HEK293T (cell line): ENCODE data around the gene IFITM1.
"Not testable (repeated sequence)": the region's sequence is repeated elsewhere in the genome, so short reads cannot be mapped to it uniquely, and the experiment has no call there.

ENCODE experiments used
- CTCF ChIA-PET: fragments of 350-600 bp; formaldehyde crosslinking; extraction: SDS; loops from one replicate; lab custom pipeline; 2021; ENCODE audit warnings: antibody characterized with exemption, inconsistent platforms; lab: Yijun Ruan, JAX
- POLR2A ChIA-PET: fragments of 350-600 bp; formaldehyde crosslinking; extraction: SDS; loops from one replicate; lab custom pipeline; 2020; ENCODE audit warnings: antibody characterized with exemption, inconsistent platforms; lab: Yijun Ruan, JAX
- DNase-seq: peaks from one replicate; pipeline ENCODE4 v3.0.0; 2012; ENCODE audit warnings: mixed read lengths; ENCODE audit errors: extremely low spot score
- ARNT ChIP-seq: fragments of 450-650 bp; IDR thresholded peaks from 2 replicates; pipeline ENCODE4 v1.6.1; 2017; ENCODE audit warnings: mild to moderate bottlenecking
- BHLHE40 ChIP-seq: fragments of 450-650 bp; IDR thresholded peaks from 2 replicates; pipeline ENCODE4 v1.6.1; 2016; ENCODE audit warnings: mild to moderate bottlenecking, moderate library complexity, borderline replicate concordance
- CTBP1 ChIP-seq: fragments of 450-650 bp; IDR thresholded peaks from 2 replicates; pipeline ENCODE4 v1.6.1; 2016; ENCODE audit warnings: borderline replicate concordance
- ELF4 ChIP-seq: fragments of 450-650 bp; IDR thresholded peaks from 2 replicates; pipeline ENCODE4 v1.6.1; 2017; ENCODE audit warnings: antibody characterized with exemption
- FOXA1 ChIP-seq: fragments of 450-650 bp; IDR thresholded peaks from 2 replicates; pipeline ENCODE4 v1.6.1; 2016; ENCODE audit warnings: mild to moderate bottlenecking
- FOXK2 ChIP-seq: fragments of 450-650 bp; IDR thresholded peaks from 2 replicates; pipeline ENCODE4 v1.6.1; 2016; ENCODE audit warnings: mild to moderate bottlenecking
- FOXM1 ChIP-seq: fragments of 450-650 bp; IDR thresholded peaks from 2 replicates; pipeline ENCODE4 v1.6.1; 2017; ENCODE audit warnings: mild to moderate bottlenecking, borderline replicate concordance
- HDGF ChIP-seq: fragments of 450-650 bp; IDR thresholded peaks from 2 replicates; pipeline ENCODE4 v1.6.1; 2017; ENCODE audit warnings: antibody characterized with exemption, borderline replicate concordance
- L3MBTL2 ChIP-seq: fragments of 450-650 bp; conservative IDR thresholded peaks from 2 replicates; pipeline ENCODE4 v1.6.1; 2016; ENCODE audit warnings: mild to moderate bottlenecking
- LEF1 ChIP-seq: fragments of 450-650 bp; IDR thresholded peaks from 2 replicates; pipeline ENCODE4 v1.6.1; 2017; ENCODE audit warnings: mild to moderate bottlenecking, borderline replicate concordance
- NFRKB ChIP-seq: fragments of 450-650 bp; IDR thresholded peaks from 2 replicates; pipeline ENCODE4 v1.6.1; 2016; ENCODE audit warnings: mild to moderate bottlenecking, moderate library complexity
- PKNOX1 ChIP-seq: fragments of 450-650 bp; IDR thresholded peaks from 2 replicates; pipeline ENCODE4 v1.6.1; 2016
- SP1 ChIP-seq: fragments of 450-650 bp; IDR thresholded peaks from 2 replicates; pipeline ENCODE4 v1.6.1; 2017
- SUZ12 ChIP-seq: fragments of 450-650 bp; IDR thresholded peaks from 2 replicates; pipeline ENCODE4 v1.6.1; 2016; ENCODE audit warnings: mild to moderate bottlenecking
- TARDBP ChIP-seq: fragments of 450-650 bp; IDR thresholded peaks from 2 replicates; pipeline ENCODE4 v1.6.1; 2016
- ZNF384 ChIP-seq: fragments of 450-650 bp; IDR thresholded peaks from 2 replicates; pipeline ENCODE4 v1.6.1; 2016

The IFITM1 gene

GRCh38 chr11:283405-284104, 30.3 kb upstream of the IFITM1 start:
- POLR2A ChIA-PET = no interaction called here
- TF ChIP-seq SP1 (no peak), FOXA1 (no peak), BHLHE40 (no peak), ARNT (no peak), CTBP1 (no peak), SUZ12 (no peak), HDGF (no peak), FOXM1 (no peak)
- CTCF ChIA-PET = no interaction called here
- DNase-seq = no peak

- CTCF ChIA-PET = no interaction called here
- TF ChIP-seq ELF4 = no peak
- TF ChIP-seq HDGF = no peak
- no peak for TF ChIP-seq FOXK2
- no peak for TF ChIP-seq BHLHE40
- TF ChIP-seq PKNOX1 = no peak
- DNase-seq = no peak
- POLR2A ChIA-PET = no interaction called here
Measured at GRCh38 chr11:284105-285020, 29.5 kb upstream of the IFITM1 start.

- POLR2A ChIA-PET = no interaction called here
- CTCF ChIA-PET = no interaction called here
Measured at GRCh38 chr11:285021-285893, 28.6 kb upstream of the IFITM1 start.

GRCh38 chr11:285894-286220, 28.0 kb upstream of the IFITM1 start:
- CTCF ChIA-PET = no interaction called here

More at GRCh38 chr11:285021-285893, 28.6 kb upstream of the IFITM1 start:
- DNase-seq = no peak
- TF ChIP-seq LEF1 (no peak), ELF4 (no peak), FOXM1 (no peak), ARNT (no peak), PKNOX1 (no peak), NFRKB (no peak), ZNF384 (no peak), SUZ12 (no peak), HDGF (no peak), CTBP1 (no peak)

GRCh38 chr11:286977-287820, 26.6 kb upstream of the IFITM1 start:
- DNase-seq, CTCF ChIA-PET: not testable (repeated sequence)
- POLR2A ChIA-PET = interaction anchor here (0.7 kb wide), 1 partner anchor 172 kb away, joined by 3 read pairs; no protein-coding TSS in a partner anchor

More at GRCh38 chr11:285894-286220, 28.0 kb upstream of the IFITM1 start:
- TF ChIP-seq CTBP1 = no peak
- no peak for TF ChIP-seq SUZ12
- no peak for TF ChIP-seq FOXA1
- no peak for TF ChIP-seq TARDBP
- TF ChIP-seq PKNOX1 = no peak
- TF ChIP-seq ZNF384 = no peak
- TF ChIP-seq ELF4 = no peak
- no peak for TF ChIP-seq BHLHE40
- TF ChIP-seq HDGF = no peak
- no peak for TF ChIP-seq L3MBTL2
- no peak for TF ChIP-seq LEF1
- no peak for DNase-seq
- POLR2A ChIA-PET = interaction anchor here (0.6 kb wide), 1 partner anchor 70 kb away, joined by 3 read pairs; no protein-coding TSS in a partner anchor
